K562 (cell line): ENCODE data around the gene DPH1. TPM values are rescaled to one million over a fixed set of nuclear protein-coding genes. Genes with fewer than 3 reads are reported as not detected.

Source experiments
- ATAC-seq: fragments of 200-7000 bp; cut with Tn5 transposase; 3 replicates; pipeline ENCODE4 v1.9.1; 2020; ENCODE audit warnings: moderate library complexity
- BruUV-seq: library from RNA; stranded (reverse); fragments of 400-500 nt; replicated peaks from 2 replicates; lab custom pipeline; 2021; lab: Mats Ljungman, UMichigan
- CTCF ChIA-PET: fragments of 300-600 bp; formaldehyde crosslinking; extraction: SDS; loops from one replicate; lab custom pipeline; 2021; ENCODE audit warnings: low intra/inter-chr PET ratio; lab: Yijun Ruan, JAX
- POLR2A ChIA-PET: fragments of 300-600, 350-650 bp; sonication (Branson Sonifier 250); formaldehyde crosslinking; extraction: SDS; loops from one replicate; lab custom pipeline; 2021; ENCODE audit warnings: antibody characterized with exemption, inconsistent platforms; lab: Yijun Ruan, JAX
- DNase-seq, 4 experiments: peaks; one replicate each; pipeline versions ENCODE4 v3.0.0 to v3.0.0-alpha.2; 2011 to 2018; ENCODE audit warnings: low spot score in 3 of 4, mixed read lengths in 3 of 4; ENCODE audit errors: extremely low read depth in 1 of 4
- FAIRE-seq: peaks from 2 replicates; lab custom pipeline; 2011; peaks lifted over from hg19 to GRCh38; lab: Jason Lieb, UNC
- H2AFZ ChIP-seq: 2 replicates; pipeline ENCODE4 v1.6.0; 2011; ENCODE audit warnings: low read depth, low read length, control low read depth, inconsistent platforms
- H3K27ac ChIP-seq: fragments of 200-600 bp; 3 replicates; pipeline ENCODE4 v1.8.0; 2011; ENCODE audit warnings: low read depth, mild to moderate bottlenecking, control low read depth, inconsistent platforms, low read length, moderate library complexity, mixed read lengths; ENCODE audit errors: extremely low read depth
- H3K27me3 ChIP-seq, 2 experiments: fragments of 300-600 bp in 1 of 2; 2 replicates in 1 of 2; 3 replicates in 1 of 2; pipeline versions ENCODE4 v1.6.0 to v1.8.0; 2011; ENCODE audit warnings: inconsistent platforms in 2 of 2, low read length in 2 of 2, mild to moderate bottlenecking in 1 of 2, mixed read lengths in 1 of 2, moderate library complexity in 1 of 2; ENCODE audit not compliant: control insufficient read depth in 2 of 2, insufficient read depth in 2 of 2
- H3K36me3 ChIP-seq: fragments of 300-600 bp; 3 replicates; pipeline ENCODE4 v1.8.0; 2011; ENCODE audit warnings: mild to moderate bottlenecking, low read length, inconsistent platforms; ENCODE audit not compliant: control insufficient read depth, insufficient read depth
- H3K4me1 ChIP-seq, 2 experiments: fragments of 200-600 bp in 1 of 2; replicated peaks in 1 of 2; 2 replicates in 1 of 2; 3 replicates in 1 of 2; pipeline versions ENCODE4 v1.5.1 to v1.8.0; 2011; ENCODE audit warnings: inconsistent platforms in 2 of 2, low read length in 2 of 2, mild to moderate bottlenecking in 1 of 2, mixed read lengths in 1 of 2, moderate library complexity in 1 of 2; ENCODE audit not compliant: control insufficient read depth in 2 of 2, insufficient read depth in 2 of 2
- H3K4me2 ChIP-seq: 2 replicates; pipeline ENCODE4 v1.6.1; 2011; ENCODE audit warnings: low read length, control low read depth, inconsistent platforms, mixed read lengths; ENCODE audit not compliant: insufficient read depth
- H3K4me3 ChIP-seq: fragments of 200-600 bp; sonication (generic), shearing (Covaris generic); 2 replicates; pipeline ENCODE4 v1.5.1; 2016; ENCODE audit warnings: control low read depth, inconsistent platforms
- H3K79me2 ChIP-seq: fragments of 200-600 bp; 3 replicates; pipeline ENCODE4 v1.8.0; 2011; ENCODE audit warnings: low read length, inconsistent platforms; ENCODE audit not compliant: control insufficient read depth, insufficient read depth
- H3K9ac ChIP-seq, 2 experiments: 2 replicates each; pipeline versions ENCODE4 v1.6.0 to v1.6.1; 2011; ENCODE audit warnings: low read depth in 2 of 2, low read length in 2 of 2, control low read depth in 1 of 2, inconsistent platforms in 1 of 2, mild to moderate bottlenecking in 1 of 2, mixed read lengths in 1 of 2; ENCODE audit not compliant: insufficient read depth in 1 of 2
- H3K9me1 ChIP-seq: one replicate; pipeline ENCODE4 v1.6.0; 2011; ENCODE audit warnings: inconsistent platforms, mild to moderate bottlenecking, low read length, moderate library complexity; ENCODE audit not compliant: control insufficient read depth, insufficient read depth
- H3K9me3 ChIP-seq: replicated peaks from 2 replicates; pipeline ENCODE4 v1.5.1; 2011; ENCODE audit warnings: low read depth, low read length, inconsistent platforms; ENCODE audit not compliant: control insufficient read depth, insufficient read depth
- H4K20me1 ChIP-seq: replicated peaks from 2 replicates; pipeline ENCODE4 v1.6.1; 2011; ENCODE audit warnings: low read length, inconsistent platforms, mixed read lengths; ENCODE audit not compliant: control insufficient read depth, insufficient read depth
- ARID1B ChIP-seq: fragments of 450-650 bp; IDR thresholded peaks from 2 replicates; pipeline ENCODE4 v1.6.1; 2016; ENCODE audit warnings: antibody characterized with exemption, mild to moderate bottlenecking, inconsistent platforms
- HCFC1 ChIP-seq: IDR thresholded peaks from 2 replicates; pipeline ENCODE4 v1.6.1; 2012; ENCODE audit warnings: low read depth, low read length, improper control_type of control experiment
- KDM4B ChIP-seq, 2 experiments: fragments of 450-650 bp in 1 of 2; sonication (generic) in 1 of 2; IDR thresholded peaks; 2 replicates each; pipeline ENCODE4 v1.6.1; 2016 to 2017; ENCODE audit warnings: borderline replicate concordance in 2 of 2, antibody characterized with exemption in 1 of 2, low read depth in 1 of 2, mild to moderate bottlenecking in 1 of 2
- MAFK ChIP-seq: IDR thresholded peaks from 2 replicates; pipeline ENCODE4 v1.6.1; 2011; ENCODE audit warnings: low read length, improper control_type of control experiment
- MTF1 ChIP-seq: fragments of 250-450 bp; sonication (Bioruptor Pico); IDR thresholded peaks from 2 replicates; pipeline ENCODE4 v1.9.0; 2021; ENCODE audit warnings: moderate library complexity, mild to moderate bottlenecking, inconsistent platforms, borderline replicate concordance
- PRMT5 ChIP-seq: sonication (generic); formaldehyde crosslinking; IDR thresholded peaks from 2 replicates; pipeline ENCODE4 v1.5.0; 2020; ENCODE audit warnings: missing genetic modification reagents
- PURB ChIP-seq: sonication (generic); formaldehyde crosslinking; IDR thresholded peaks from 2 replicates; pipeline ENCODE4 v1.9.0; 2021; ENCODE audit warnings: low read depth, mild to moderate bottlenecking, missing genetic modification reagents
- STAG1 ChIP-seq: sonication (generic); formaldehyde crosslinking; IDR thresholded peaks from 2 replicates; pipeline ENCODE4 v1.5.0; 2020; ENCODE audit warnings: missing genetic modification reagents, borderline replicate concordance
- ZNF277 ChIP-seq: fragments of 250-450 bp; sonication (Bioruptor Pico); IDR thresholded peaks from 2 replicates; pipeline ENCODE4 v1.8.0; 2022; ENCODE audit warnings: inconsistent platforms, mild to moderate bottlenecking, moderate library complexity, borderline replicate concordance
- ZNF318 ChIP-seq, 2 experiments: fragments of 450-650 bp; IDR thresholded peaks; 2 replicates each; pipeline ENCODE4 v1.6.1; 2016; ENCODE audit warnings: mild to moderate bottlenecking in 2 of 2, borderline replicate concordance in 1 of 2, low read depth in 1 of 2, moderate library complexity in 1 of 2
- WGBS: fragments of 100-300 bp; shearing (Covaris generic); methylation state at CpG from one replicate; pipeline ENCODE4 v1.1.6; 2016; ENCODE audit warnings: low coverage, mixed read lengths; ENCODE audit not compliant: insufficient coverage; ENCODE audit errors: missing lambda C conversion rate; 5-methylcytosine and 5-hydroxymethylcytosine counted together
- in situ Hi-C: fragments of 300-500 bp; cut with MboI; formaldehyde crosslinking; loops from 4 replicates; pipeline ENCODE4 v1.15.0; 2018; ENCODE audit warnings: inconsistent platforms, mixed read lengths
- intact Hi-C: fragments of 100-400 bp; cut with micrococcal nuclease; formaldehyde crosslinking; loops from 2 replicates; pipeline ENCODE4 v1.14.2; 2022
- polyA plus RNA-seq, 8 experiments: library from polyadenylated mRNA; depleted of rRNA in 4 of 8; stranded (reverse) in 5 of 8; unstranded in 3 of 8; fragments of >200 nt; fragmentation: Nextera tagmentation in 2 of 8; fragmentation: Illumina TruSeq in 1 of 8; extraction: Ambion mirVana in 2 of 8; extraction: Trizol in 1 of 8; gene quantifications; 2 replicates each; pipeline versions ENCODE4 v1.2.1 to v1.2.3, GENCODE V29; 2011 to 2014; ENCODE audit warnings: inconsistent platforms in 1 of 8, missing spikeins in 1 of 8
- total RNA-seq, 7 experiments: library from RNA; depleted of rRNA in 6 of 7; stranded (reverse); fragments of >200 nt in 6 of 7; fragmentation: Illumina TruSeq in 2 of 7; extraction: Trizol in 2 of 7; gene quantifications; 2 replicates each; pipeline versions ENCODE4 v1.2.1 to v1.2.3, GENCODE V29; 2011 to 2021; ENCODE audit warnings: low replicate concordance in 1 of 7
- TF ChIP-seq, protein P1 (sequence below): fragments of 250-450 bp; sonication (Bioruptor Pico); IDR thresholded peaks from 2 replicates; pipeline ENCODE4 v1.5.0; 2021

Gene DPH1
- total and polyA plus RNA-seq, 9 of the 15 experiments (the other 6 are each of a cell fraction or from before 2014, with no cell fraction given), result 0.42 to 40.6 (median 20.2) TPM

DNA sequence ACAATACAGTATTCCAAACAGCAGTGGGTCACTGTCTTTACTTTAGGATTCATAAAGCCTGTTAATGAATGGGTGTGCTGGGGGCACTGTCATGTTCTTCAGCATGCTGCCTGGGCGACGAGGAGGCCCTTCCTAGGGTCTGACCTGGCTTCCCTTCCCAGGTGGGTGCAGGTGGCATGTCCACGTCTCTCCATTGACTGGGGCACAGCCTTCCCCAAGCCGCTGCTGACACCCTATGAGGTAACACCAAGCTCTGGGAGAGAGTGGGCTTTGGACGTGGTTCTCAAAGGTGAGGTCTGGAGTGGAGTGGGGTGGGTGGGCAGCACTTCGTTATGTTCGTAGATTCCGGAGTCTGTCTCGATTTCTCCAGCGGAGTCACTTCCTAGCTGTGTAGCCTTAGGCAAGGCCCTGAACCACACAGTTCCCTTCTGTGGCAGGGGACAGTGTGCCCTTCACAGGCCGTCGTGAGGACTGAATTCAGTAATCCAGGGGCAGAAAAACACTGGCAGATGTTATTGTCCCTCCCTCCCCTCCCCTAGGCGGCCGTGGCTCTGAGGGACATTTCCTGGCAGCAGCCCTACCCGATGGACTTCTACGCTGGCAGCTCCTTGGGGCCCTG is 11.1 kb downstream of the DPH1 start:
- in situ Hi-C loops, result no loop called here
- H3K9me3 ChIP-seq, result no peaks in the 10 kb centered on the region
- DNase-seq, result no peak
- H3K9ac ChIP-seq, result peak overlapping the region; percentile 86 to 92; a peak in 3 of 4 replicates
- H2AFZ ChIP-seq, result peak overlapping the region; percentile 90
- BruUV-seq, result no TSS peak
- no peaks in the 10 kb centered on the region for H3K27me3 ChIP-seq
- no peak overlapping the region; the same call in 2 of the 3 replicates for H3K27ac ChIP-seq
- H3K79me2 ChIP-seq, result peaks cover 14% of the 10 kb centered on the region
- intact Hi-C loops, result no loop called here
- ChIA-PET POLR2A (interaction anchor here (0.6 to 1.1 kb wide), 2 partner anchors 9 to 205 kb away, joined by 3 read pairs; no protein-coding TSS in a partner anchor), CTCF (interaction anchor here (0.5 to 0.9 kb wide), 3 partner anchors 132 to 175 kb away, joined by 3 read pairs; no protein-coding TSS in a partner anchor)
- peaks cover 3 to 20% of the 10 kb centered on the region in 2 experiments; a peak in 4 of 5 replicates for H3K4me1 ChIP-seq
- ATAC-seq, result no peak
- H3K36me3 ChIP-seq, result peaks cover 38% of the 10 kb centered on the region; the same call in 2 of the 3 replicates
- no peaks in the 10 kb centered on the region for H4K20me1 ChIP-seq
- peak overlapping the region; percentile 67 for H3K4me3 ChIP-seq
- WGBS, result 52% methylated on average over 11 of the region's 16 CpGs
- no peaks in the 10 kb centered on the region for H3K9me1 ChIP-seq
- FAIRE-seq, result no peak
- peak overlapping the region; percentile 82 for H3K4me2 ChIP-seq
- TF ChIP-seq STAG1 (CRISPR knock-in tag) (no peak), KDM4B (IDR thresholded peaks at IDR 0.05; ENCODE audit: borderline replicate concordance in 2 of 2, low read depth in 1 of 2) (no peak), ARID1B (no peak), ZNF318 (IDR thresholded peaks at IDR 0.05; ENCODE audit: borderline replicate concordance in 1 of 2, low read depth in 1 of 2) (no peak), PRMT5 (CRISPR knock-in tag) (no peak), HCFC1 (no peak), MAFK (no peak), PURB (CRISPR knock-in tag) (no peak), MTF1 (CRISPR knock-in tag) (no peak), ZNF277 (no peak)
- TF ChIP-seq, protein P1, sequence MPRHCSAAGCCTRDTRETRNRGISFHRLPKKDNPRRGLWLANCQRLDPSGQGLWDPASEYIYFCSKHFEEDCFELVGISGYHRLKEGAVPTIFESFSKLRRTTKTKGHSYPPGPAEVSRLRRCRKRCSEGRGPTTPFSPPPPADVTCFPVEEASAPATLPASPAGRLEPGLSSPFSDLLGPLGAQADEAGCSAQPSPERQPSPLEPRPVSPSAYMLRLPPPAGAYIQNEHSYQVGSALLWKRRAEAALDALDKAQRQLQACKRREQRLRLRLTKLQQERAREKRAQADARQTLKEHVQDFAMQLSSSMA (CRISPR knock-in tag), result no peak
